Spleen (tissue), 7 donors: Measurements from ENCODE around the gene GSTT4.

Experiments
- CTCF ChIP-seq, 11 experiments: fragments of 200-600 bp in 7 of 11; fragments of 450-650 bp in 4 of 11; sonication (generic) in 4 of 11; IDR thresholded peaks in 8 of 11; conservative IDR thresholded peaks in 3 of 11; 1 replicate in 7 of 11; 2 replicates in 4 of 11; pipeline versions ENCODE4 v1.4.0 to v1.8.0; 2016 to 2021; ENCODE audit warnings: antibody characterized with exemption in 11 of 11, inconsistent platforms in 4 of 11, mild to moderate bottlenecking in 1 of 11
- POLR2A ChIP-seq, 3 donors: fragments of 450-650 bp; IDR thresholded peaks; one replicate each; pipeline ENCODE4 v1.5.1; 2017; ENCODE audit warnings: antibody characterized with exemption in 3 of 3, mild to moderate bottlenecking in 1 of 3
- POLR2AphosphoS5 ChIP-seq, 3 donors: sonication (generic); formaldehyde crosslinking; IDR thresholded peaks; one replicate each; pipeline ENCODE4 v1.5.1; 2017; ENCODE audit warnings: antibody characterized with exemption in 3 of 3
- donor health status: DM: no; HTN: no; CAD: no; lungs with moderate emphysema.
- donor health status: DM: no; HTN: no; CAD: no.
- donor health status: DM: no; HTN: no; CAD: no.

GRCh38 chr22:24028533-24028932, 23.3 kb upstream of the GSTT4 start:
- TF ChIP-seq POLR2A (IDR thresholded peaks at IDR 0.05) = no peak
- TF ChIP-seq CTCF (IDR thresholded peaks at IDR 0.05 in 8 of 11, conservative IDR thresholded peaks at IDR 0.05 in 3 of 11) = no peak
- TF ChIP-seq POLR2AphosphoS5 (IDR thresholded peaks at IDR 0.05) = no peak
